GM23338 (cell line): ENCODE data around the gene GGA2. TPM values are rescaled to one million over a fixed set of nuclear protein-coding genes. Genes with fewer than 3 reads are reported as not detected.

Experiments
- ATAC-seq: fragments of 200-7000 bp; cut with Tn5 transposase; 3 replicates; pipeline ENCODE4 v1.9.1; 2020
- DNase-seq: peaks from one replicate; pipeline ENCODE4 v3.0.0-alpha.2; 2015; ENCODE audit warnings: low spot score
- H2AFZ ChIP-seq: fragments of 200-600 bp; sonication (generic); 2 replicates; pipeline ENCODE4 v1.8.0; 2016; ENCODE audit warnings: antibody characterized with exemption, mild to moderate bottlenecking, moderate library complexity
- H3F3A ChIP-seq: fragments of 200-600 bp; sonication (generic); replicated peaks from 2 replicates; pipeline ENCODE4 v1.8.0; 2017; ENCODE audit warnings: antibody characterized with exemption, mixed run types, low read depth
- H3K27ac ChIP-seq: fragments of 200-600 bp; sonication (generic); 2 replicates; pipeline ENCODE4 v1.6.1; 2016; ENCODE audit warnings: low read depth
- H3K27me3 ChIP-seq: fragments of 200-600 bp; sonication (generic); 2 replicates; pipeline ENCODE4 v1.8.0; 2016; ENCODE audit warnings: mild to moderate bottlenecking, mixed run types, moderate library complexity; ENCODE audit not compliant: insufficient read depth
- H3K36me3 ChIP-seq: fragments of 200-600 bp; sonication (generic); 2 replicates; pipeline ENCODE4 v1.8.0; 2016; ENCODE audit warnings: mild to moderate bottlenecking; ENCODE audit not compliant: insufficient read depth
- H3K4me1 ChIP-seq: fragments of 200-600 bp; sonication (generic); 2 replicates; pipeline ENCODE4 v1.8.0; 2016; ENCODE audit warnings: mild to moderate bottlenecking, moderate library complexity; ENCODE audit not compliant: insufficient read depth
- H3K4me2 ChIP-seq: fragments of 200-600 bp; sonication (generic); 2 replicates; pipeline ENCODE4 v1.7.1; 2017; ENCODE audit warnings: mixed run types
- H3K4me3 ChIP-seq: fragments of 200-600 bp; sonication (generic); 2 replicates; pipeline ENCODE4 v1.6.1; 2016; ENCODE audit warnings: mixed run types
- H3K79me2 ChIP-seq: fragments of 200-600 bp; sonication (generic); replicated peaks from 2 replicates; pipeline ENCODE4 v1.8.0; 2017; ENCODE audit warnings: mild to moderate bottlenecking; ENCODE audit not compliant: insufficient read depth
- H3K9me2 ChIP-seq: fragments of 200-600 bp; sonication (generic); 2 replicates; pipeline ENCODE4 v1.8.0; 2017; ENCODE audit not compliant: insufficient read depth
- H4K20me1 ChIP-seq: fragments of 200-600 bp; sonication (generic); replicated peaks from 2 replicates; pipeline ENCODE4 v1.8.0; 2017; ENCODE audit warnings: mild to moderate bottlenecking; ENCODE audit not compliant: insufficient read depth
- H3K27ac Mint-ChIP-seq: 2 replicates; pipeline ENCODE4 v1.8.0; 2020; ENCODE audit warnings: inconsistent platforms, mild to moderate bottlenecking, moderate library complexity, mixed read lengths
- H3K27me3 Mint-ChIP-seq: 3 replicates; pipeline ENCODE4 v1.8.0; 2022; ENCODE audit warnings: low read depth, mild to moderate bottlenecking, moderate library complexity, mixed read lengths, inconsistent platforms; ENCODE audit not compliant: insufficient read depth, poor library complexity
- H3K36me3 Mint-ChIP-seq: 3 replicates; pipeline ENCODE4 v1.8.0; 2021; ENCODE audit warnings: low read depth, mild to moderate bottlenecking, inconsistent platforms, moderate library complexity, mixed read lengths
- H3K4me1 Mint-ChIP-seq: 3 replicates; pipeline ENCODE4 v1.8.0; 2020; ENCODE audit warnings: mild to moderate bottlenecking, inconsistent platforms, mixed read lengths
- H3K4me3 Mint-ChIP-seq: 3 replicates; pipeline ENCODE4 v1.8.0; 2021; ENCODE audit warnings: moderate library complexity, mild to moderate bottlenecking, inconsistent platforms, mixed read lengths
- H3K9me3 Mint-ChIP-seq: 3 replicates; pipeline ENCODE4 v1.8.0; 2020; ENCODE audit warnings: moderate library complexity, mild to moderate bottlenecking, inconsistent platforms, mixed read lengths
- CREB1 ChIP-seq: fragments of 250-450 bp; sonication (Bioruptor Pico); IDR thresholded peaks from 2 replicates; pipeline ENCODE4 v1.5.0; 2020; ENCODE audit warnings: low read depth, mild to moderate bottlenecking, moderate library complexity
- ETS1 ChIP-seq: IDR thresholded peaks from 2 replicates; pipeline ENCODE4 v1.6.1; 2016; ENCODE audit warnings: antibody characterized with exemption
- EZH2 ChIP-seq: fragments of 200-600 bp; sonication (generic); IDR thresholded peaks from one replicate; pipeline ENCODE4 v1.8.0; 2017; ENCODE audit warnings: antibody characterized with exemption, mild to moderate bottlenecking, low read depth; ENCODE audit not compliant: unreplicated experiment
- EZH2phosphoT487 ChIP-seq: fragments of 200-600 bp; sonication (generic); IDR thresholded peaks from one replicate; pipeline ENCODE4 v1.8.1; 2018; ENCODE audit warnings: antibody characterized with exemption; ENCODE audit not compliant: unreplicated experiment
- JUNB ChIP-seq: IDR thresholded peaks from one replicate; pipeline ENCODE4 v1.6.1; 2016; ENCODE audit warnings: antibody characterized with exemption; ENCODE audit not compliant: unreplicated experiment
- NANOG ChIP-seq: IDR thresholded peaks from 2 replicates; pipeline ENCODE4 v1.6.1; 2016; ENCODE audit warnings: antibody characterized with exemption, borderline replicate concordance
- POLR2AphosphoS5 ChIP-seq: IDR thresholded peaks from 2 replicates; pipeline ENCODE4 v1.6.1; 2016; ENCODE audit warnings: antibody characterized with exemption, low read depth
- STAT1 ChIP-seq: IDR thresholded peaks from one replicate; pipeline ENCODE4 v1.6.1; 2016; ENCODE audit warnings: antibody characterized with exemption; ENCODE audit not compliant: unreplicated experiment
- ZNF114 ChIP-seq: fragments of 250-450 bp; sonication (Bioruptor Pico); IDR thresholded peaks from 2 replicates; pipeline ENCODE4 v1.5.0; 2020; ENCODE audit warnings: mild to moderate bottlenecking, moderate library complexity
- ZNF331 ChIP-seq: fragments of 250-450 bp; sonication (Bioruptor Pico); IDR thresholded peaks from 2 replicates; pipeline ENCODE4 v1.5.0; 2020; ENCODE audit warnings: low read depth, mild to moderate bottlenecking, moderate library complexity
- polyA plus RNA-seq: library from polyadenylated mRNA; unstranded; fragments of >200 nt; fragmentation: Nextera tagmentation; extraction: Ambion mirVana; gene quantifications from 2 replicates; pipeline ENCODE4 v1.2.1, GENCODE V29; 2016
- total RNA-seq: library from RNA; depleted of rRNA; stranded (reverse); fragments of >200 nt; shearing (Covaris generic); gene quantifications from 2 replicates; pipeline ENCODE4 v1.2.3, GENCODE V29; 2014
- TF ChIP-seq, protein P1 (sequence below): IDR thresholded peaks from one replicate; pipeline ENCODE4 v1.6.1; 2018; ENCODE audit warnings: antibody characterized with exemption; ENCODE audit not compliant: unreplicated experiment
- TF ChIP-seq, protein P2 (sequence below), 2 experiments: fragments of 200-600 bp in 1 of 2; sonication (generic) in 1 of 2; conservative IDR thresholded peaks; 2 replicates each; pipeline versions ENCODE4 v1.5.1 to v1.6.1; 2016 to 2017; ENCODE audit warnings: antibody characterized with exemption in 2 of 2, low read depth in 2 of 2, mild to moderate bottlenecking in 2 of 2, moderate library complexity in 1 of 2

The GGA2 gene
- total and polyA plus RNA-seq, 2 experiments from 2014 or later = 40.3 to 76.6 TPM

- peaks cover 5% of the 10 kb centered on the region; the same call in 1 of the 2 replicates for H3F3A ChIP-seq
- Mint-ChIP-seq H3K4me3 (no peak overlapping the region), H3K27me3 (peaks cover 6% of the 10 kb centered on the region), H3K27ac (no peak overlapping the region), H3K9me3 (no peaks in the 10 kb centered on the region), H3K4me1 (no peaks in the 10 kb centered on the region), H3K36me3 (peaks cover 91% of the 10 kb centered on the region)
- no peak overlapping the region for H3K27ac ChIP-seq
- H4K20me1 ChIP-seq = peaks cover 5% of the 10 kb centered on the region
- no peak for DNase-seq
- TF ChIP-seq, protein P1, sequence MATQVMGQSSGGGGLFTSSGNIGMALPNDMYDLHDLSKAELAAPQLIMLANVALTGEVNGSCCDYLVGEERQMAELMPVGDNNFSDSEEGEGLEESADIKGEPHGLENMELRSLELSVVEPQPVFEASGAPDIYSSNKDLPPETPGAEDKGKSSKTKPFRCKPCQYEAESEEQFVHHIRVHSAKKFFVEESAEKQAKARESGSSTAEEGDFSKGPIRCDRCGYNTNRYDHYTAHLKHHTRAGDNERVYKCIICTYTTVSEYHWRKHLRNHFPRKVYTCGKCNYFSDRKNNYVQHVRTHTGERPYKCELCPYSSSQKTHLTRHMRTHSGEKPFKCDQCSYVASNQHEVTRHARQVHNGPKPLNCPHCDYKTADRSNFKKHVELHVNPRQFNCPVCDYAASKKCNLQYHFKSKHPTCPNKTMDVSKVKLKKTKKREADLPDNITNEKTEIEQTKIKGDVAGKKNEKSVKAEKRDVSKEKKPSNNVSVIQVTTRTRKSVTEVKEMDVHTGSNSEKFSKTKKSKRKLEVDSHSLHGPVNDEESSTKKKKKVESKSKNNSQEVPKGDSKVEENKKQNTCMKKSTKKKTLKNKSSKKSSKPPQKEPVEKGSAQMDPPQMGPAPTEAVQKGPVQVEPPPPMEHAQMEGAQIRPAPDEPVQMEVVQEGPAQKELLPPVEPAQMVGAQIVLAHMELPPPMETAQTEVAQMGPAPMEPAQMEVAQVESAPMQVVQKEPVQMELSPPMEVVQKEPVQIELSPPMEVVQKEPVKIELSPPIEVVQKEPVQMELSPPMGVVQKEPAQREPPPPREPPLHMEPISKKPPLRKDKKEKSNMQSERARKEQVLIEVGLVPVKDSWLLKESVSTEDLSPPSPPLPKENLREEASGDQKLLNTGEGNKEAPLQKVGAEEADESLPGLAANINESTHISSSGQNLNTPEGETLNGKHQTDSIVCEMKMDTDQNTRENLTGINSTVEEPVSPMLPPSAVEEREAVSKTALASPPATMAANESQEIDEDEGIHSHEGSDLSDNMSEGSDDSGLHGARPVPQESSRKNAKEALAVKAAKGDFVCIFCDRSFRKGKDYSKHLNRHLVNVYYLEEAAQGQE = no peak
- TF ChIP-seq, protein P2, sequence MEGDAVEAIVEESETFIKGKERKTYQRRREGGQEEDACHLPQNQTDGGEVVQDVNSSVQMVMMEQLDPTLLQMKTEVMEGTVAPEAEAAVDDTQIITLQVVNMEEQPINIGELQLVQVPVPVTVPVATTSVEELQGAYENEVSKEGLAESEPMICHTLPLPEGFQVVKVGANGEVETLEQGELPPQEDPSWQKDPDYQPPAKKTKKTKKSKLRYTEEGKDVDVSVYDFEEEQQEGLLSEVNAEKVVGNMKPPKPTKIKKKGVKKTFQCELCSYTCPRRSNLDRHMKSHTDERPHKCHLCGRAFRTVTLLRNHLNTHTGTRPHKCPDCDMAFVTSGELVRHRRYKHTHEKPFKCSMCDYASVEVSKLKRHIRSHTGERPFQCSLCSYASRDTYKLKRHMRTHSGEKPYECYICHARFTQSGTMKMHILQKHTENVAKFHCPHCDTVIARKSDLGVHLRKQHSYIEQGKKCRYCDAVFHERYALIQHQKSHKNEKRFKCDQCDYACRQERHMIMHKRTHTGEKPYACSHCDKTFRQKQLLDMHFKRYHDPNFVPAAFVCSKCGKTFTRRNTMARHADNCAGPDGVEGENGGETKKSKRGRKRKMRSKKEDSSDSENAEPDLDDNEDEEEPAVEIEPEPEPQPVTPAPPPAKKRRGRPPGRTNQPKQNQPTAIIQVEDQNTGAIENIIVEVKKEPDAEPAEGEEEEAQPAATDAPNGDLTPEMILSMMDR (conservative IDR thresholded peaks at IDR 0.05; ENCODE audit: low read depth in 2 of 2) = no peak
- TF ChIP-seq ZNF331 (no peak), POLR2AphosphoS5 (no peak), CREB1 (CRISPR knock-in tag) (no peak), EZH2 (no peak), NANOG (no peak), ZNF114 (CRISPR knock-in tag) (no peak), ETS1 (no peak)
- H3K4me3 ChIP-seq = no peak overlapping the region
- peaks cover 60% of the 10 kb centered on the region for H3K36me3 ChIP-seq
- no peaks in the 10 kb centered on the region for H3K4me1 ChIP-seq
- H3K4me2 ChIP-seq = no peak overlapping the region
- H3K9me2 ChIP-seq = no peaks in the 10 kb centered on the region
- no peaks in the 10 kb centered on the region for H3K79me2 ChIP-seq
- ATAC-seq = no peak
- H2AFZ ChIP-seq = no peak overlapping the region
- no peaks in the 10 kb centered on the region for H3K27me3 ChIP-seq
Measured at GRCh38 chr16:23482778-23483177, 27.5 kb downstream of the GGA2 start.

GRCh38 chr16:23480257-23480656, 30.0 kb downstream of the GGA2 start:
- H3K4me1 ChIP-seq = no peaks in the 10 kb centered on the region
- peaks cover 55% of the 10 kb centered on the region for H3K36me3 ChIP-seq
- Mint-ChIP-seq H3K9me3 (no peaks in the 10 kb centered on the region), H3K27ac (no peak overlapping the region), H3K36me3 (peaks cover 89% of the 10 kb centered on the region), H3K4me1 (no peaks in the 10 kb centered on the region), H3K4me3 (no peak overlapping the region), H3K27me3 (peaks cover 5% of the 10 kb centered on the region)
- ATAC-seq (no peak), DNase-seq (no peak)
- H3F3A ChIP-seq = peaks cover 5% of the 10 kb centered on the region; the same call in 1 of the 2 replicates
- peaks cover 11% of the 10 kb centered on the region for H4K20me1 ChIP-seq
- H3K27me3 ChIP-seq = no peaks in the 10 kb centered on the region
- no peak overlapping the region for H3K4me2 ChIP-seq
- H3K27ac ChIP-seq = no peak overlapping the region
- H3K4me3 ChIP-seq = no peak overlapping the region
- no peaks in the 10 kb centered on the region for H3K79me2 ChIP-seq
- H3K9me2 ChIP-seq = no peaks in the 10 kb centered on the region
- H2AFZ ChIP-seq = no peak overlapping the region
- no peak for TF ChIP-seq STAT1
- no peak for TF ChIP-seq JUNB
- TF ChIP-seq POLR2AphosphoS5 = no peak
- no peak for TF ChIP-seq EZH2phosphoT487
- TF ChIP-seq ZNF114 (CRISPR knock-in tag) = no peak
